ENCODE measurements around the gene POU5F1. TPM values are rescaled to one million over a fixed set of nuclear protein-coding genes. Genes with fewer than 3 reads are reported as not detected.

Gene POU5F1
- total and polyA plus RNA-seq, 9 of the 15 experiments (the other 6 are each of a cell fraction or from before 2014, with no cell fraction given): 0.06 to 2.0 (median 0.10) TPM; not detected in 6

GRCh38 chr6:31175971-31176370, 5.5 kb upstream of the POU5F1 start:
- H4K20me1 ChIP-seq (replicated peaks; ENCODE audit: control insufficient read depth, insufficient read depth, low read length): no peaks in the 10 kb centered on the region
- DNase-seq (ENCODE audit: extremely low read depth in 1 of 4, low spot score in 3 of 4): peak in 3 of 4 experiments; percentile 43 to 58 (median 45)
- BruUV-seq (replicated peaks): no TSS peak
- CTCF ChIA-PET (ENCODE audit: low intra/inter-chr PET ratio): no interaction called here
- no peaks in the 10 kb centered on the region for H3K9me1 ChIP-seq (ENCODE audit: control insufficient read depth, insufficient read depth, low read length)
- in situ Hi-C loops (cut with MboI) (no loop called here), intact Hi-C loops (cut with micrococcal nuclease) (no loop called here)
- H3K4me3 ChIP-seq: no peak overlapping the region
- H3K79me2 ChIP-seq (ENCODE audit: control insufficient read depth, insufficient read depth, low read length): no peaks in the 10 kb centered on the region
- no peak overlapping the region for H3K27ac ChIP-seq (ENCODE audit: extremely low read depth, low read depth, low read length)
- ATAC-seq: peak; percentile 75
- FAIRE-seq: peak; percentile 81
- no peaks in the 10 kb centered on the region for H3K36me3 ChIP-seq (ENCODE audit: control insufficient read depth, insufficient read depth, low read length)
- no peaks in the 10 kb centered on the region for H3K9me3 ChIP-seq (replicated peaks; ENCODE audit: control insufficient read depth, insufficient read depth, low read depth, low read length)
- WGBS (ENCODE audit: insufficient coverage, low coverage, missing lambda C conversion rate): 19% methylated on average over 3 of the region's 3 CpGs
- peaks cover 20 to 27% of the 10 kb centered on the region in 2 experiments for H3K4me1 ChIP-seq (replicated peaks in 1 of 2; ENCODE audit: control insufficient read depth in 2 of 2, insufficient read depth in 2 of 2, low read length in 2 of 2)
- H3K4me2 ChIP-seq (ENCODE audit: insufficient read depth, low read length): peak overlapping the region; percentile 25; the same call in 1 of the 2 replicates
- no peaks in the 10 kb centered on the region for H3K27me3 ChIP-seq (ENCODE audit: control insufficient read depth in 2 of 2, insufficient read depth in 2 of 2, low read length in 2 of 2)
- H2AFZ ChIP-seq (ENCODE audit: low read depth, low read length): peak overlapping the region; percentile 78
- POLR2A ChIA-PET: interaction anchor here (0.5 kb wide), 1 partner anchor 24 kb away, joined by 3 read pairs; no protein-coding TSS in a partner anchor
- peak overlapping the region in 1 of 2 experiments; percentile 21; a peak in 1 of 4 replicates for H3K9ac ChIP-seq (ENCODE audit: insufficient read depth in 1 of 2, low read depth in 2 of 2, low read length in 2 of 2)
- no peak for TF ChIP-seq SETDB1 (IDR thresholded peaks at IDR 0.05; ENCODE audit: low read length)
- no peak for TF ChIP-seq GATA2 (CRISPR knock-in tag; IDR thresholded peaks at IDR 0.05)
- TF ChIP-seq ZNF77 (CRISPR knock-in tag; IDR thresholded peaks at IDR 0.05): no peak
- TF ChIP-seq UBTF (IDR thresholded peaks at IDR 0.05; ENCODE audit: borderline replicate concordance in 1 of 2, low read depth in 2 of 2, low read length in 2 of 2): no peak
- TF ChIP-seq ILF3 (IDR thresholded peaks at IDR 0.05; ENCODE audit: borderline replicate concordance): no peak
- no peak for TF ChIP-seq BRD9 (IDR thresholded peaks at IDR 0.05; ENCODE audit: low read depth, partially characterized antibody)
- TF ChIP-seq, protein P1, sequence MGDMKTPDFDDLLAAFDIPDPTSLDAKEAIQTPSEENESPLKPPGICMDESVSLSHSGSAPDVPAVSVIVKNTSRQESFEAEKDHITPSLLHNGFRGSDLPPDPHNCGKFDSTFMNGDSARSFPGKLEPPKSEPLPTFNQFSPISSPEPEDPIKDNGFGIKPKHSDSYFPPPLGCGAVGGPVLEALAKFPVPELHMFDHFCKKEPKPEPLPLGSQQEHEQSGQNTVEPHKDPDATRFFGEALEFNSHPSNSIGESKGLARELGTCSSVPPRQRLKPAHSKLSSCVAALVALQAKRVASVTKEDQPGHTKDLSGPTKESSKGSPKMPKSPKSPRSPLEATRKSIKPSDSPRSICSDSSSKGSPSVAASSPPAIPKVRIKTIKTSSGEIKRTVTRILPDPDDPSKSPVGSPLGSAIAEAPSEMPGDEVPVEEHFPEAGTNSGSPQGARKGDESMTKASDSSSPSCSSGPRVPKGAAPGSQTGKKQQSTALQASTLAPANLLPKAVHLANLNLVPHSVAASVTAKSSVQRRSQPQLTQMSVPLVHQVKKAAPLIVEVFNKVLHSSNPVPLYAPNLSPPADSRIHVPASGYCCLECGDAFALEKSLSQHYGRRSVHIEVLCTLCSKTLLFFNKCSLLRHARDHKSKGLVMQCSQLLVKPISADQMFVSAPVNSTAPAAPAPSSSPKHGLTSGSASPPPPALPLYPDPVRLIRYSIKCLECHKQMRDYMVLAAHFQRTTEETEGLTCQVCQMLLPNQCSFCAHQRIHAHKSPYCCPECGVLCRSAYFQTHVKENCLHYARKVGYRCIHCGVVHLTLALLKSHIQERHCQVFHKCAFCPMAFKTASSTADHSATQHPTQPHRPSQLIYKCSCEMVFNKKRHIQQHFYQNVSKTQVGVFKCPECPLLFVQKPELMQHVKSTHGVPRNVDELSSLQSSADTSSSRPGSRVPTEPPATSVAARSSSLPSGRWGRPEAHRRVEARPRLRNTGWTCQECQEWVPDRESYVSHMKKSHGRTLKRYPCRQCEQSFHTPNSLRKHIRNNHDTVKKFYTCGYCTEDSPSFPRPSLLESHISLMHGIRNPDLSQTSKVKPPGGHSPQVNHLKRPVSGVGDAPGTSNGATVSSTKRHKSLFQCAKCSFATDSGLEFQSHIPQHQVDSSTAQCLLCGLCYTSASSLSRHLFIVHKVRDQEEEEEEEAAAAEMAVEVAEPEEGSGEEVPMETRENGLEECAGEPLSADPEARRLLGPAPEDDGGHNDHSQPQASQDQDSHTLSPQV (IDR thresholded peaks at IDR 0.05): no peak
- no peak for TF ChIP-seq SREBF2 (CRISPR knock-in tag; IDR thresholded peaks at IDR 0.05)
- TF ChIP-seq, protein P2, sequence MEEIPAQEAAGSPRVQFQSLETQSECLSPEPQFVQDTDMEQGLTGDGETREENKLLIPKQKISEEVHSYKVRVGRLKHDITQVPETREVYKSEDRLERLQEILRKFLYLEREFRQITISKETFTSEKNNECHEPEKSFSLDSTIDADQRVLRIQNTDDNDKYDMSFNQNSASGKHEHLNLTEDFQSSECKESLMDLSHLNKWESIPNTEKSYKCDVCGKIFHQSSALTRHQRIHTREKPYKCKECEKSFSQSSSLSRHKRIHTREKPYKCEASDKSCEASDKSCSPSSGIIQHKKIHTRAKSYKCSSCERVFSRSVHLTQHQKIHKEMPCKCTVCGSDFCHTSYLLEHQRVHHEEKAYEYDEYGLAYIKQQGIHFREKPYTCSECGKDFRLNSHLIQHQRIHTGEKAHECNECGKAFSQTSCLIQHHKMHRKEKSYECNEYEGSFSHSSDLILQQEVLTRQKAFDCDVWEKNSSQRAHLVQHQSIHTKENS (CRISPR knock-in tag; IDR thresholded peaks at IDR 0.05): no peak
- no peak for TF ChIP-seq TAL1 (IDR thresholded peaks at IDR 0.05)
- no peak for TF ChIP-seq PTRF (tag; IDR thresholded peaks at IDR 0.05)
- no peak for TF ChIP-seq JUNB (CRISPR knock-in tag; conservative IDR thresholded peaks at IDR 0.05)
- TF ChIP-seq ZNF239 (CRISPR knock-in tag; IDR thresholded peaks at IDR 0.05): no peak
- no peak for TF ChIP-seq ZNF431 (CRISPR knock-in tag; IDR thresholded peaks at IDR 0.05)
- TF ChIP-seq RBM39 (optimal IDR thresholded peaks at IDR 0.05; ENCODE audit: low read depth, low read length): no peak
- TF ChIP-seq TCF3 (CRISPR knock-in tag; IDR thresholded peaks at IDR 0.05): no peak
